K562 (cell line): ENCODE results near the gene SHLD1. TPM values are rescaled to one million over a fixed set of nuclear protein-coding genes. Genes with fewer than 3 reads are reported as not detected.

Experiments used
- ATF2 ChIP-seq: sonication (generic); formaldehyde crosslinking; IDR thresholded peaks from 2 replicates; pipeline ENCODE4 v1.8.1; 2022; ENCODE audit warnings: missing genetic modification reagents
- ATF7 ChIP-seq: fragments of 450-650 bp; IDR thresholded peaks from 2 replicates; pipeline ENCODE4 v1.7.1; 2014; ENCODE audit warnings: mild to moderate bottlenecking, moderate library complexity
- CEBPG ChIP-seq, 3 experiments: fragments of 200-800 bp in 1 of 3; sonication (Bioruptor generic) in 1 of 3; sonication (generic) in 1 of 3; formaldehyde crosslinking in 1 of 3; IDR thresholded peaks in 2 of 3; conservative IDR thresholded peaks in 1 of 3; 2 replicates each; pipeline versions ENCODE4 v1.6.1 to v1.8.0; 2016 to 2022; ENCODE audit warnings: missing compliant biosample characterization in 2 of 3, missing genetic modification characterization in 2 of 3, mild to moderate bottlenecking in 1 of 3, missing genetic modification reagents in 1 of 3
- EGR1 ChIP-seq: fragments of 450-650 bp; conservative IDR thresholded peaks from 2 replicates; pipeline ENCODE4 v1.6.1; 2017; ENCODE audit warnings: mild to moderate bottlenecking
- EP300 ChIP-seq: IDR thresholded peaks from 2 replicates; pipeline ENCODE4 v1.6.1; 2012; ENCODE audit warnings: low read length, improper control_type of control experiment
- FOXK2 ChIP-seq, 2 experiments: fragments of 450-650 bp; IDR thresholded peaks in 1 of 2; conservative IDR thresholded peaks in 1 of 2; 2 replicates each; pipeline ENCODE4 v1.6.1; 2016; ENCODE audit warnings: low read depth in 2 of 2, mild to moderate bottlenecking in 1 of 2
- HDAC1 ChIP-seq, 2 experiments: fragments of 450-650 bp; IDR thresholded peaks; 2 replicates each; pipeline ENCODE4 v1.6.1; 2016 to 2017; ENCODE audit warnings: inconsistent platforms in 1 of 2, mild to moderate bottlenecking in 1 of 2, moderate library complexity in 1 of 2
- JUN ChIP-seq, 2 experiments: sonication (generic) in 1 of 2; formaldehyde crosslinking in 1 of 2; IDR thresholded peaks; 2 replicates each; pipeline versions ENCODE4 v1.6.1 to v1.8.0; 2012 to 2022; ENCODE audit warnings: borderline replicate concordance in 2 of 2, mild to moderate bottlenecking in 2 of 2, improper control_type of control experiment in 1 of 2, low read depth in 1 of 2, low read length in 1 of 2, missing genetic modification reagents in 1 of 2
- JUND ChIP-seq, 2 experiments: IDR thresholded peaks; 2 replicates in 1 of 2; 3 replicates in 1 of 2; pipeline ENCODE4 v1.6.1; 2011; ENCODE audit warnings: borderline replicate concordance in 2 of 2, low read depth in 2 of 2, low read length in 2 of 2, improper control_type of control experiment in 1 of 2, missing biosample characterization in 1 of 2, missing genetic modification characterization in 1 of 2, missing genetic modification reagents in 1 of 2
- MEIS2 ChIP-seq: fragments of 450-650 bp; IDR thresholded peaks from 2 replicates; pipeline ENCODE4 v1.6.1; 2014; ENCODE audit warnings: mild to moderate bottlenecking; ENCODE audit not compliant: partially characterized antibody
- NBN ChIP-seq: fragments of 450-650 bp; IDR thresholded peaks from 2 replicates; pipeline ENCODE4 v1.6.1; 2016; ENCODE audit warnings: low read depth, mild to moderate bottlenecking
- NR2C2 ChIP-seq, 2 experiments: fragments of 200-800 bp in 1 of 2; sonication (Bioruptor generic) in 1 of 2; sonication (generic) in 1 of 2; formaldehyde crosslinking in 1 of 2; IDR thresholded peaks; 2 replicates each; pipeline versions ENCODE4 v1.6.1 to v1.8.0; 2016 to 2022; ENCODE audit warnings: mild to moderate bottlenecking in 1 of 2, missing compliant biosample characterization in 1 of 2, missing genetic modification characterization in 1 of 2, missing genetic modification reagents in 1 of 2
- POLR3G ChIP-seq: IDR thresholded peaks from 2 replicates; pipeline ENCODE4 v1.6.1; 2011; ENCODE audit not compliant: insufficient read length, insufficient replicate concordance; ENCODE audit errors: extremely low read depth
- STAG1 ChIP-seq: sonication (generic); formaldehyde crosslinking; IDR thresholded peaks from 2 replicates; pipeline ENCODE4 v1.5.0; 2020; ENCODE audit warnings: missing genetic modification reagents, borderline replicate concordance
- TCF7L2 ChIP-seq: fragments of 150-350 bp; IDR thresholded peaks from 2 replicates; pipeline ENCODE4 v1.6.1; 2016; ENCODE audit warnings: low read depth, mild to moderate bottlenecking, low read length, moderate library complexity
- TRIM24 ChIP-seq, 2 experiments: fragments of 450-650 bp; IDR thresholded peaks; 2 replicates each; pipeline ENCODE4 v1.6.1; 2016
- WHSC1 ChIP-seq: IDR thresholded peaks from one replicate; pipeline ENCODE4 v1.6.1; 2012; ENCODE audit warnings: low read length, control low read depth, inconsistent platforms
- ZNF586 ChIP-seq: fragments of 450-650 bp; formaldehyde crosslinking; conservative IDR thresholded peaks from 2 replicates; pipeline ENCODE4 v1.4.0; 2020; ENCODE audit warnings: mild to moderate bottlenecking, moderate library complexity
- ZNF707 ChIP-seq: fragments of 250-450 bp; sonication (Bioruptor Pico); conservative IDR thresholded peaks from 2 replicates; pipeline ENCODE4 v1.8.0; 2022; ENCODE audit warnings: inconsistent platforms, mild to moderate bottlenecking, moderate library complexity
- polyA plus RNA-seq, 8 experiments: library from polyadenylated mRNA; depleted of rRNA in 4 of 8; stranded (reverse) in 5 of 8; unstranded in 3 of 8; fragments of >200 nt; fragmentation: Nextera tagmentation in 2 of 8; fragmentation: Illumina TruSeq in 1 of 8; extraction: Ambion mirVana in 2 of 8; extraction: Trizol in 1 of 8; gene quantifications; 2 replicates each; pipeline versions ENCODE4 v1.2.1 to v1.2.3, GENCODE V29; 2011 to 2014; ENCODE audit warnings: inconsistent platforms in 1 of 8, missing spikeins in 1 of 8
- total RNA-seq, 7 experiments: library from RNA; depleted of rRNA in 6 of 7; stranded (reverse); fragments of >200 nt in 6 of 7; fragmentation: Illumina TruSeq in 2 of 7; extraction: Trizol in 2 of 7; gene quantifications; 2 replicates each; pipeline versions ENCODE4 v1.2.1 to v1.2.3, GENCODE V29; 2011 to 2021; ENCODE audit warnings: low replicate concordance in 1 of 7
- TF ChIP-seq, protein P1 (sequence below): fragments of 450-650 bp; IDR thresholded peaks from 2 replicates; pipeline ENCODE4 v1.7.1; 2018; ENCODE audit warnings: mild to moderate bottlenecking, low read depth; ENCODE audit not compliant: partially characterized antibody

SHLD1 gene
- total and polyA plus RNA-seq, 9 of the 15 experiments (the other 6 are each of a cell fraction or from before 2014, with no cell fraction given), result 3.7 to 21.6 (median 8.2) TPM

GRCh38 chr20:5822569-5822968, 72.4 kb downstream of the SHLD1 start (continued):
- TF ChIP-seq ATF2 (CRISPR knock-in tag), result no peak
- TF ChIP-seq POLR3G, result no peak
- peak; percentile 81 for TF ChIP-seq MEIS2
- no peak for TF ChIP-seq NR2C2 (CRISPR knock-in tag; IDR thresholded peaks at IDR 0.05)
- peak; percentile 60; the same call in 1 of the 2 replicates for TF ChIP-seq NR2C2 (tag; IDR thresholded peaks at IDR 0.05)
- TF ChIP-seq, protein P1, sequence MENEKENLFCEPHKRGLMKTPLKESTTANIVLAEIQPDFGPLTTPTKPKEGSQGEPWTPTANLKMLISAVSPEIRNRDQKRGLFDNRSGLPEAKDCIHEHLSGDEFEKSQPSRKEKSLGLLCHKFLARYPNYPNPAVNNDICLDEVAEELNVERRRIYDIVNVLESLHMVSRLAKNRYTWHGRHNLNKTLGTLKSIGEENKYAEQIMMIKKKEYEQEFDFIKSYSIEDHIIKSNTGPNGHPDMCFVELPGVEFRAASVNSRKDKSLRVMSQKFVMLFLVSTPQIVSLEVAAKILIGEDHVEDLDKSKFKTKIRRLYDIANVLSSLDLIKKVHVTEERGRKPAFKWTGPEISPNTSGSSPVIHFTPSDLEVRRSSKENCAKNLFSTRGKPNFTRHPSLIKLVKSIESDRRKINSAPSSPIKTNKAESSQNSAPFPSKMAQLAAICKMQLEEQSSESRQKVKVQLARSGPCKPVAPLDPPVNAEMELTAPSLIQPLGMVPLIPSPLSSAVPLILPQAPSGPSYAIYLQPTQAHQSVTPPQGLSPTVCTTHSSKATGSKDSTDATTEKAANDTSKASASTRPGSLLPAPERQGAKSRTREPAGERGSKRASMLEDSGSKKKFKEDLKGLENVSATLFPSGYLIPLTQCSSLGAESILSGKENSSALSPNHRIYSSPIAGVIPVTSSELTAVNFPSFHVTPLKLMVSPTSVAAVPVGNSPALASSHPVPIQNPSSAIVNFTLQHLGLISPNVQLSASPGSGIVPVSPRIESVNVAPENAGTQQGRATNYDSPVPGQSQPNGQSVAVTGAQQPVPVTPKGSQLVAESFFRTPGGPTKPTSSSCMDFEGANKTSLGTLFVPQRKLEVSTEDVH, result no peak
- TF ChIP-seq STAG1 (CRISPR knock-in tag), result no peak
- 0 out of 2 replicates have a peak, but pooled peaks have one; percentile 22 for TF ChIP-seq JUN (IDR thresholded peaks at IDR 0.05; ENCODE audit: borderline replicate concordance, low read depth, low read length)
- no peak for TF ChIP-seq JUN (CRISPR knock-in tag; IDR thresholded peaks at IDR 0.05; ENCODE audit: borderline replicate concordance)
- TF ChIP-seq ZNF586 (CRISPR knock-in tag), result no peak
- TF ChIP-seq FOXK2 (conservative IDR thresholded peaks at IDR 0.05 in 1 of 2, IDR thresholded peaks at IDR 0.05 in 1 of 2; ENCODE audit: low read depth in 2 of 2), result 0 out of 4 replicates have a peak, but pooled peaks of 1 of the 2 experiments have one; percentile 41
- TF ChIP-seq NBN, result peak; percentile 35; the same call in 1 of the 2 replicates
- TF ChIP-seq EGR1, result peak; percentile 29; the same call in 1 of the 2 replicates
- TF ChIP-seq JUND (IDR thresholded peaks at IDR 0.05; ENCODE audit: borderline replicate concordance, low read depth, low read length), result peak; percentile 62
- TF ChIP-seq JUND (tag; IDR thresholded peaks at IDR 0.05; ENCODE audit: borderline replicate concordance, low read depth, low read length), result no peak; the same call in 2 of the 3 replicates
- no peak for TF ChIP-seq HDAC1 (IDR thresholded peaks at IDR 0.05)
- no peak for TF ChIP-seq WHSC1
- no peak for TF ChIP-seq ZNF707 (CRISPR knock-in tag)
- TF ChIP-seq CEBPG (CRISPR knock-in tag; IDR thresholded peaks at IDR 0.05), result peak; percentile 72; the same call in 1 of the 2 replicates
- peak; percentile 86 to 90 for TF ChIP-seq CEBPG (tag; conservative IDR thresholded peaks at IDR 0.05 in 1 of 2, IDR thresholded peaks at IDR 0.05 in 1 of 2)
- TF ChIP-seq ATF7, result peak; percentile 80
- peak; percentile 16 to 40; a peak in 1 of 4 replicates for TF ChIP-seq TRIM24 (IDR thresholded peaks at IDR 0.05)
- TF ChIP-seq EP300, result peak; percentile 25; the same call in 1 of the 2 replicates
- no peak for TF ChIP-seq TCF7L2
